HG02759 (cell line): Measurements from ENCODE around the gene FRMD4B.

Experiments
- ATAC-seq: cut with Tn5 transposase; IDR thresholded peaks from one replicate; pipeline ENCODE4 v1.9.1; 2021; ENCODE audit warnings: mild to moderate bottlenecking, moderate library complexity; ENCODE audit not compliant: unreplicated experiment

The FRMD4B gene

GRCh38 chr3:69406163-69406562 is 20.3 kb upstream of the FRMD4B start:
- ATAC-seq = no peak

- no peak for ATAC-seq
These were observed 19.2 kb upstream of the FRMD4B start for GRCh38 chr3:69405067-69405466.

- no peak for ATAC-seq
These were observed 17.6 kb upstream of the FRMD4B start for GRCh38 chr3:69403454-69403853.

- ATAC-seq = no peak
These were observed 14.8 kb upstream of the FRMD4B start for GRCh38 chr3:69400683-69401082.

GRCh38 chr3:69392850-69393249 is 7.0 kb upstream of the FRMD4B start:
- no peak for ATAC-seq

- ATAC-seq = no peak
These were observed 6.5 kb upstream of the FRMD4B start for GRCh38 chr3:69392415-69392814.

GRCh38 chr3:69391554-69391953 is 5.7 kb upstream of the FRMD4B start:
- ATAC-seq = no peak

- ATAC-seq = no peak
These were observed 4.9 kb upstream of the FRMD4B start for GRCh38 chr3:69390771-69391170.

GRCh38 chr3:69389520-69390248 is 3.8 kb upstream of the FRMD4B start:
- ATAC-seq = no peak

GRCh38 chr3:69388241-69388640 is 2.4 kb upstream of the FRMD4B start:
- ATAC-seq = no peak

GRCh38 chr3:69386556-69387385 is 883 bp upstream of the FRMD4B start:
- no peak for ATAC-seq

- ATAC-seq = no peak
These were observed 665 bp downstream of the FRMD4B start for GRCh38 chr3:69385123-69385722.

- ATAC-seq = no peak
These were observed 1.6 kb downstream of the FRMD4B start for GRCh38 chr3:69384326-69384725.

- ATAC-seq = no peak
These were observed 6.2 kb downstream of the FRMD4B start for GRCh38 chr3:69379661-69380060.

GRCh38 chr3:69378112-69378802 is 7.6 kb downstream of the FRMD4B start:
- ATAC-seq = no peak

- no peak for ATAC-seq
These were observed 8.6 kb downstream of the FRMD4B start for GRCh38 chr3:69377262-69377661.

- ATAC-seq = no peak
These were observed 9.2 kb downstream of the FRMD4B start for GRCh38 chr3:69376731-69377130.

- no peak for ATAC-seq
These were observed 14.1 kb downstream of the FRMD4B start for GRCh38 chr3:69371816-69372215.

- no peak for ATAC-seq
These were observed 15.0 kb downstream of the FRMD4B start for GRCh38 chr3:69370901-69371301.

GRCh38 chr3:69370156-69370883 is 15.6 kb downstream of the FRMD4B start:
- no peak for ATAC-seq
